ENCODE data around the gene LDLRAD4.

GRCh38 chr18:13499803-13500202, 281.2 kb downstream of the LDLRAD4 start:
- TF ChIP-seq CTCF (conservative IDR thresholded peaks at IDR 0.05; ENCODE audit: low read depth in 2 of 2) (no peak), EZH2phosphoT487 (IDR thresholded peaks at IDR 0.05; ENCODE audit: unreplicated experiment) (no peak), REST (IDR thresholded peaks at IDR 0.05; ENCODE audit: unreplicated experiment) (no peak), ETS1 (IDR thresholded peaks at IDR 0.05) (no peak)

All from GM23338 (cell line).